NCI-H2081 treated with DMSO at 0.1 percent for 48 hours (cell line): Measurements from ENCODE around the gene ZBTB16.

ENCODE experiments used
- DNase-seq: peaks from one replicate; lab custom pipeline; 2025; lab: John Stamatoyannopoulos, UW

The ZBTB16 gene

DNA sequence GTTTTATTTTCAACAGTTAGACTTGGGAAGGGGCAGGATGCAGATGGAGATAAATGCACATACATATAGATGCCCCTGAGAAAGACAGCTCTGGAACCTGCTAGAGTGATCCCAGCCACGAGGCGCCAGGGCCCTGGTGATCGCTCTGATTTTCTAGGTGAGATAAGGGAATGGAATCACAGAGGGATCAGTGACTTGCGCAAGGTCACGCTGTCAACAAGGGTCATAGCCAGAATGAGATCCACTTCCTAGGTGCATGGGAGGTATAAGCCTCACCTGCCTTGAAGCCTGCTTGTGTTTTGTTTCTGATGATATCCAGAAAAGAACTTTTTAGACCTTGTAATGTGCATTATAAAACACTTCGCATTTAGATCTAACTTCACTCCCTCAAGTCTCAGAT, 47.5 kb downstream of the ZBTB16 start:
- DNase-seq = no peak

DNA sequence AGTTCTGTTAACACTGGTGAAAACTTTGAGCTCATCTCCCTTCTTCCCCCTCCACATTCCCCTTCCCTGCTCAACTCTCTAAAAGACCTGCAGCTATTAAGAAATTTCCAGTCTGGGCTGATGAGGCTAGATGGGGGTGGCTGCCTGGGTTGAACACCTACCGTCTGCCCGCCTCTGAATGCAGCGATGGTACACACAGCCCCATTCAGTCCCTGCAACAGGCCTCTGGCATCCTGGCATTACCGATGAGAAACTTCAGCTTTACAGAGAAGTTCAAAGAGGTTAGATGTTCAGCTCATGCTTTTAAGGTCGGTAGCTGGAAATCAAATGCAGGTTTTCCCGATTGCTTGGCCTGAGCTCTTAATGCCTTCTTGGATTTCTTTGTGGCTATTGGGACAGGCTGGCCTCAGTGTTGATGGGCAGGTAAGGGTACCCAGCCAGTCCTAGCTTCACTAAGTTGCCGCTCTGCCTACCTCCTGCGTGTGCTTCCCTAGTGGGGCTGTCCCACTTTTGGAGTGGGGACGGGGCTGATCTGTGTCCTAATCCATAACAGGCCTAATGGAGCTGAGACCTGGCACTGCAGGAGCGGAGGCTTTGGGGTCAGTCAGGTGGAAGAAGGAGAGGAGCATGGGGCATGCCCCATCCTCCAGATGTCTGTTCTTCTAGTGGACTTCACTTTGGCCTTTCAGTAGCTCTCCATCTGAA, 49.1 kb downstream of the ZBTB16 start:
- no peak for DNase-seq

DNA sequence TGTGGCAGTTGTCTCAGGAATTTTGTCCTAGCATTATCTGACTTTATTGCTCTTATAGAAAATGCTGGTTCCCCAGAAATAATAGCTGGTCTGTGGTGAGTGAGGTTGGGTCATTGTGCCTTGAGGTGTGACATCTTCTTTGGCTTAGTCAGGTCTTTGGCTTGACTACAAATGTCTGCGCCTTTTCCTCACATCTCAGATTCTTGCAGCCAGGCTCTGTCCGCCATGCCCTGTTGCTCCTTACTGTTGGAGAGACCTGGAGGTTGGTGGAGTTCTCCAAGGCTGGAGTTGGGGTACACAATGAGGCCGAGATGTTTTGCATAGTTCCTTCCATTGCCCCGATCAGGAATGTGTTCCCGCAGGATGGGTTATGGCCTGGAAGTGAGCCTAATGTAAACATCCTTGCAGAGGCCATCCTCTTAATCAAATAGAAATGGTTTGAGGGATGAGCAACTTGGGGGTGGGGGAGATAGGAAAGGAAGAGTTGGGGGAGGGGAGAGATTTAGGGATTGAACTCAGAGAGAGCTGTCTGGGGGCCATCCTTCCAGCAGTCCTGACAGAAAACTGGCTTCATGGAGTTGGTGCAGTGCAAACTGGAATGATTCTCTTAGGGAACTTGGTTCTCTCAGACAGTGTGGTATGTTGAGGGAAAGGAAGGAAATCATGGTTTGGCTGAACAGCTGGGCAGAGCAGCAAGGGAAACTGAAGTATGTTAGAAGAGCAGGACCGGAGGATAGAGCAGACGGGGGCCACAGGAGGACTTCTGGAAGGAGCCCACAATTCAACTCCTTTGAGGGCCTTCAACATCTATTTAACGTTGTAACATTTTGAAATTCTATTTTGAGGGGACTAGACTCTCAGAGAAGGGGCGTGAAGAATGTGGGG, 49.9 kb downstream of the ZBTB16 start:
- no peak for DNase-seq

DNA sequence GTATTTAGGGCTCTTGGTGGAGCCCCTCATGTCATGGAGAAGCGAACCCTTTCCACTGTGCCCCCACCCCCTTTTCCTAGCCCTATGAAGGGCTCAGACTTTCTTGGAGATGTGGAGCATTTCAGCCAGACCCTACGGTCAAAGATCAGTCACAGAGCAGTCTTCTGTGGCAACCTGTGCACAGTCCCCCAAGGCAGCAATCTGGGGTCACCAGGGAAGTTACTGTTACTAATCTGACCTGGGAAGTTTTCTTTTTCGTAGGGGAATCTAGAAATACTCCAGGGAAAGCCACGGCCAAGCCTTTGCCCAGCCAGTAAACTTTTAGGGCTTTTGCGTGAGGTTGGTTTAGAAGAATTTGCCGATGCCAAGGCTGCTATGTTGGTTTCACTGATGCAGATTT, 50.6 kb downstream of the ZBTB16 start:
- no peak for DNase-seq

DNA sequence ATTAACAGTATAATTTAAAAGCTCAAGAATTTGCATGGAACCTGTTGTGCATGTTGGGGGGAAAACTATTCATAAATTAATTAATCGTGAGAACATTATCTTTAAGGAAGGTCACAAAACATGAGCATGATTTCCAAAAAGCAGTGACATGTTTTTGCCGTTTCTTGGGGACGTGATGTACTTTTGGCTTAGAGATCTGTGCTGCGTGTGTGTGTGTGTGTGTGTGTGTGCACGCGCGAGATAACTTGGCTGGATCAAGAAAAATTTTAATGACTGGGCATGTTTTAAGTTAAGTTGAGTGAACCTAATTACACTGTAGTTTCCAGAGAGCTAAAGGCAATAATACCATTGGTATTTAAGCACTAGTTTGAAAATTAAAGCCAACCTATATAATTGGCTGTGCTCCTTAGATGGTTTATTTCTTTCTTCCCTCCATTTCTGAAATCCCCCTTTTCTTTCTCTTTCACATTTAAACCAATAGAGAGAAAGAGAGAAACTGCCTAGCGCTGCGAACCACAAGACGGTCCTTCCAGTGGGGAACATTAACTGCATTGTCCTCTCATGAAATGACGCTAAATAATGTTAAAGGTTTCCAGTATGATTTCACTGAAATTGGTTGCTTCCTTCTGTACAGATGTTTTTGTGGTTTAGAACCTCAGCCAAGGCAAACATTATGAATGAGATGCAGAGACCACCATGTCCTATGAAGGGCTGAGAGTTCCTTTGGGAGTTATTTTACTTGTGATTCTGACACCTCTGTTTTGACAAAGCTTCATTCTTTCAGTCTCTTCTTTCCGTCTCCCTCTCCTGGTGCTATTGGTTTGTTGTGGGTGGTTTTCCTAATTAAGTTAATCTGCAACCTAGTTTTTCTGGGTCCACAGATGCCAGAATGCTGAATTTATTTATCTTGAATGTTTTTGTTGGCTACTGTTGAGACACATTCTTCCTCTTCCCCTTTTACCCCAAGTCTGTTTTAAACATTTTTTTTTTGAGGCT, 51.7 kb downstream of the ZBTB16 start:
- no peak for DNase-seq

DNA sequence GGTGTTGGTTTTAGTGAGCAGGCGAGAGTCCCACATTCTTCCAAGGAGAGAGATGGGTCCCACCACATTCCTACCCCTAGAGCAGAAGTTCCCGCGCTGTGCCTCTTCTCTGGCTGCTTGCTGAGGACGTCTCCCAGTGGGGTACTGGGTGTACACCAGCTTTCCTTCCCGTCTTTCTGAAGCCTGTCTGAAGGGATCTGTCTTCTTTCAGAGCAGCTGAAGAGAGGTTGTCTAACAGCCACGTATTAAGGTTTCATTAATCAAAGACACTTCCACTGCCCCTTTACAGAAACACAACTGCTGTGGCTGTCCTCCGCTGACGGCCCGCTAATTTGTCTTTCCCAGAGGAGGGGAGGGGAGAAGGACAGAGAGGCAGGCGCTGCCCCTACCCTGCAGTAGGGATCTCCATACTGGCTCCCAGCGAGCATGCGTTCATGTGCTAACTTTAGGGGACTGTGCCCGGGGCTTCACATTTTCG, 56.0 kb downstream of the ZBTB16 start:
- DNase-seq = no peak

DNA sequence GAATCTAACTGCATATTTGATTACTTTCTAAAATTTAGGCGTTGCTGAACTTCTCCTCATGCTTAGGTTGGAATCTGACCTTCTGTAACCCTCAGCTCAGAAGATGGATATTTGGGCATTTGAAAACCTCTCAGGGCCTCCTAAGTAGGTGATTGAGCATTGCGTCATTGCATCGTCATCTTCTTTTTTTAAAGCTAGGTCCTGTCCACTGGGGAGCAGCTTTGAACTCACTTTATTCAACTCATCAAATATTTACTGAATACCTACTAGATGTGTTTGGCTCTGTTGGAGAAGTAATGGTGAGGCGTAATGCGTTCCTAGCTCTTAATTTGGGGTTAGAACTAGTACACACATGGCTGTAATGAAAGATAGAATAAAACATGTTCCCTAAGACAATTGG, 56.8 kb downstream of the ZBTB16 start:
- no peak for DNase-seq

DNA sequence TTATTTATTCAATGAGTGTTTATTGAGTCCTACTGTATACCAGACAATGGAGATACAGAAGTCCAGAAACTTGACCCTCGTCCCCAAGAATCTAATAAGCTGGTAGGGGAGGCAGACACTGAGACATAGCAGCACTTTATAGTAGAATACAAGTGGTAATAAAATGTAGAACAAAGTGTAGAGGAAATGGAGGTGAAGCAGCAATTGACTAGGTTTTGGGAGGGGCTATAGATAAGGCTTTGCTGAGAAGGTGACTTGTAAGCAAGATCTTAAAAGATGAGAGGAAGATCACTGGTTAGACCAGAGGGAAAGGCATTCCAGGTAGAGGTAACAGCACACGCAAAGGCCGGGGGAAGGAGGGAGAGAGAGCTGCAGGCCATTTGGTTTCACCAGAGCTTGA, 57.3 kb downstream of the ZBTB16 start:
- DNase-seq = no peak

DNA sequence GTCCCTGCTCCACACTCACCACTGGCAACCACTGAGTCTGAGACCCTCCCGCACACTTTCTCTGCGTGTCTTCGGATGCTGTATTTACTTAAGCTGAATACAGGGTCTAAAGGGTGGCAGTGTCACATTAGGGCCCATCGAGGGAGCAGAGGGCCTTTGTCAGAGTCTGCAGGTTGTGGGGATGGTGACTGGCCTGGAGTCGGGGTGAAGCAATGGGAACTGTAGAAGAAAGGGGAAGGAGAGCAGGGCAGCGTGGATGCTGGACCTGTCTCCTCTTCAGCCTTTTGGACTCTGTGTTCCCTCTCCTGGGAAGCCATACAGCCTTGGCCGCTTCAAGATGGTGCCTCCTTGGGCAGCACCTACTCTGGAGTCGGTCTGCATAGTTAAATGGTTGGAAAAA, 61.1 kb downstream of the ZBTB16 start:
- DNase-seq = no peak

DNA sequence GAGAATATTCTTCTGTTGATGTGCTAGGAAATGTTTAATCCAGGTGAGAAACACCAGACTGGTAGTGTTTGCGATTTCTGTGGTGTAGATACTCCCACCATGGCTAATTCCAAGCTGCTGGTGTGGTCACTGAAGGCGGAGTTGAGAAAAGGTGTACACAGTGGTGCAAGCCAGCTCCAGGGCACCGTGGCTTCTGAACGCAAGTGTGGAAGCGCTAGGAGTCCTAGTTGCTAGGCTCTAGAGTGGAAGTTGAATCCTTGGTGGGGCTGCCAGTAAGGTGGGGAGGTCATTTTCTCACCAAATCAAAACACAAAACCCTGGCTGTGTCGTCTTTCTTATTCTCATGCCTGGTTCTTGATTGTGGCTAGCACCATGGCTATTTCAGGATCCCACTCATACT, 61.6 kb downstream of the ZBTB16 start:
- DNase-seq = no peak

DNA sequence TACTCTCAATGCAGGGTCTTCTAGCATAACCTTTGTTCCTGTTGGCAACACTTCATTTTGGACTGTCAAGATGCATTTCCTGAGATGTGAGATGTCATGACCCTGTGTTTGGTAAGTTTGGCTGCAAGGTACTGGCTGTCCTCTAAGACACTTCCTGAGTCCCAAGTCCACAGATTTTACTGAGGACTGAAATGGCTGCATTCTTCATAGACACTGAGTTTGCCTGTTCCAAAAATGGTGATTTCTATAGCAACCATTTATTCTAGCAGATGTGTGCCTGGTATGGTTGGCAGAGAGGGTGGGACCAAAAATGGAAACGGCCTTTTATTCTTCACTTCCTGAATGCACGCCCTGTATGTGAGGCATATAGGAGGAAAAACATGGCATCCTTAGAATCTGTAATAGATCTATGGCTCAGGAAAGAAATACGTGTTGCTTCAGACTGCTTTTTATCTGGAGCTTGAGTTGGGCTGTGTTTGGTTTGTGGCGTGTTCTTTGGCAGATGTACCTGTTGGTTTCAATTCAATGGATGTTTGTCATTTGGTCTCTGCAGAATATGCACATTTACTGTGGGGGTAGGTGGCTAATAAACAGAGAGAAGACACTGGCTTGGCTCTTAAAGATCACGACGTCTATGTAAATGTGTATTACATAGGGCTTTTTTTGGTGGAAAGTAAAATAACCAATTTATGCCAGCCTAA, 62.4 kb downstream of the ZBTB16 start:
- DNase-seq = no peak

DNA sequence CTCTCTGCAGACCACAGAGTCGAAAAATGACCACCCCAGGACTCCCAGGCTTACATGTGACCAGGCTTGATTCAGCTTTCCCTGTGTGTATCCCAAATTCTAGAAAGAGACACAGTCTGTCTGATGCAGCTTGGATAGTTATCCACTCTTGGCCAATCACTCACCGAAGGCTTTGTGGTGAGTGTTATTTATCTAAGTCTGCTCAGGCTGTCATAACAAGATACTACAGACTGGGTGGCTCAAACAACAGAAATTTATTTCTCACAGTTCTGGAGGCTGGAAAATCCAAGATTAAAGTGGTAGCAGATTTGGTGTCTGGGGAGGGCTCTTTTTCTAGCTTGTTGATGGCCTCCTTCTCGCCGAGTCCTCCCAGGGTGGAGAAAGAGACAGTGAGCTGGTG, 63.2 kb downstream of the ZBTB16 start:
- no peak for DNase-seq

DNA sequence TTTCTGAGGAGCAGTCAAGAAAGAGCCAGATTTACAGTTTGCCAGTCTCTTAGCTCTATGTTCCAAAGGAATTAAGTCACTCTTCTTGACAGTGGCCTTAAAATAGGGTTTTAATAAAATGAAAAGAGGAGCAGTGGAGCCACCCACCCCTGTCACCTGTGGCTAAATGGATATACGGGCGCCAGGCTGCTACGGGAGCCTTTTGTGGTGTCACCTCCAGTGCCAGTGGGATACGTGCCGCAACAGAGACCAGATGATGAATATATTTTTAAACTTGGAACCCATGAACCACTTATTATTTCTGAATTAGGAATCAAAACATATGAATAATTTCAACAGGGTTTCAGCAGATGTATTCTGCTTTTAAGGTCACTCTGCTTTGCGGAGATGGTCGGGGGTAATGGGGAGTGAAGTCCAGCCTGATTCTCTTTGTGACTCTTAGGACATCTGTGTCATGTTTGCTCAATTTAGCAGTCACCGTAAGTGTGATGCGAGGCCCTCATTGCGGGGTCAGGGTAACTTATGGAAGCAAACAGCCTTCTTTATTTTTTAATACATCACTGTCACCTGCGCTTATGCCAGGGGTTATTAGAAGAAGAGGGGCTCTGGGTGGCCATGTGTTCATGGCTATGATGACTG, 64.3 kb downstream of the ZBTB16 start:
- DNase-seq = no peak

DNA sequence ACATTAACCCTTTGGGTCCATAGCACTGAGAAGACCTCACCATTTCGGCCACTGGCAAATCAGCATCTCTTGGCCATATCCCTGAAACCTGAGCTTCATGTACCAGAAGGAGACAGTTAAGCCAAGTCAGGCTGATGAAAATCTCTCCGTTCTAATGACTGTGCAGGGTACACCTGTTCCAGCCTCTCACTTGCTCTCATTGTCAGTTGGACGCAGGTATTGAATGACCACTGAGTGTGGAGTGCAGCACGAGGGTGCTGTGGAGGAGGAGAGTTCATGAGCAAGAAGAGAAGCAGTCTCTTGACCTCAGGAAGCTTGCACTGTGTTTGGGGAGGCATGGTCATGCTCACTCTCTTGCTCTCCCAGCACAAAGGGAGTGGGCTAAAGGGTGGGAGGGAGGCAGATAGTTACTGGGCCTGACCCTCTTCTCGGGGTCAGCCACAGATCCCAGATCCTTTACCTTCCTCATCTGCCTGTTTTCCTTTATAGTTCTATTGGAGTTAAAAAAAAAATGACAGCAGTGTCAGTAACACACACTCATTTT, 65.2 kb downstream of the ZBTB16 start:
- no peak for DNase-seq

DNA sequence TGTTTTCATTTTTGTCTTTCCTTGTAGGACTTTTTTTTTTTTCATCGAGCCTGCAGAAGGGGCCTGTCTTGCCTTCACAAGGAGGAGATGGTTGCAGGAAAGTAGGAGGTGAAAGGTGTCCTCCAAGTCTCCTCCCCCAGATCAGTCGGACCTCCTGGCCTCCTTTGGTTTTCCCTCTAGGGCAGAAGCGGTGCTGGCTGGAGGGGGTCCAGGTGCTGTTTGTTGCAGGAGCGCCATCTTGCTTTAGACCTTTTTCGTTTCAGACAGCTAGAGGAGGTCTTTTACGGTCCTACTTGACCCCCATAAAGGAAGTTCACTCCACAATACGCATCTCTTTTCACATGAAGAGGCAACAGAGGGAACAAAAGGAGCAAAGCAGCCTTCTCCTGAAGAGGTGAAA, 66.0 kb downstream of the ZBTB16 start:
- no peak for DNase-seq

DNA sequence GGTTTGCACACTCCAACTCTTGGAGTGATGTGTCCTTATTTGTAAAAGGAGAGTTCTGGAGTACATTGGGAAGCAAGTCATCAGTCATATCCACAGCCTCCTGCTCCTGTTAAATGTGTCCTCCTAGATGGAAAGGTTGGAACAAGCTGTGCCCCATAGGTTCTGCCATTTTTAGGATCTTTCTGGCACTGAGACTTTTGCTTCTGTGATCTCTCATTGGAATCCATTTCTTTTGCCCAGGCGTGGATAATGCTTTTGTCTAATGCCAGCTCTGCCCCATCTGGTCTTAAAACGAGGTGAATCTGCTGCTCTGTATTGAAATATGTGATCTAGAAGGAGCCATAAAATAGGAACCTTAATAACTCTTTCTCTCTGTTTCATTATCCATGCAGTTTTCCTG, 66.4 kb downstream of the ZBTB16 start:
- DNase-seq = no peak

DNA sequence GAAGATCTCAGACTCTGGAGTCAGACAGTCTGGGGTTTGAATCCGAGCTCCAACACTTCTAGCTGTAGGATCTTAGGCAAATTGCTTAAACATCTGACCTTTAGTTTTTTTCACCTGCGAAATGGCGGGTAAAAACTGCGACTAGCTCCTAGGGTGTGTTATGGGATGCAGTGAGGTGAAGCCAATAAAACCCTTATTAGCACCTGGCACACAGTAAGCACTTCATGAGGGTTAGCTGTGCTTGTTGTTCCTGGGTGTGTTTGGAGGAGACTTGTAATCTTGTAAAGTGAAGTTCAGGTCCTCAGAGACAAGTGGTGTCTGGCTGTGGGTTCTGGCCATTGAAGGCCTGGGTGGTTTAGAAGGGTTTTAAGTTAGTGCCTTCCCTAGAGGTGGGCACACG, 68.9 kb downstream of the ZBTB16 start:
- DNase-seq = no peak

DNA sequence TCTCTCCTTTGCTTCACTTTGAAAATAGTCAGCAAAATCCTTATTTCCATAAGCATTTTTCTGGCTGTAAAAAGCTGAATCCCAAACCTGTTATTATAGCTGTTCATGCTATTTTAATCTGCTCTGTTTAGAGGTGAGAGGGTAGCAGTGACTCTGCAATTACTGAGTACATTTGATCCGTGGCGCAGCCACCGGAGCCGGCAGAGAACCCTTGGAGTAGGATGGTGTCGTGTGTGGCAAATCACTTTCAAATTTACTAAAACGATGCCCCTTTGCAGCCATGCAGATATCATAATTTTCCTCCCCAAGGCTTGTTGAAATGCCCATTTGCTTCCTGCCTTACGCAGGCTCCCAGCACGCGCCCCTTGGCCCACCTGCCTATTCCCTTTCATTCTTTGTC, 69.6 kb downstream of the ZBTB16 start:
- no peak for DNase-seq

DNA sequence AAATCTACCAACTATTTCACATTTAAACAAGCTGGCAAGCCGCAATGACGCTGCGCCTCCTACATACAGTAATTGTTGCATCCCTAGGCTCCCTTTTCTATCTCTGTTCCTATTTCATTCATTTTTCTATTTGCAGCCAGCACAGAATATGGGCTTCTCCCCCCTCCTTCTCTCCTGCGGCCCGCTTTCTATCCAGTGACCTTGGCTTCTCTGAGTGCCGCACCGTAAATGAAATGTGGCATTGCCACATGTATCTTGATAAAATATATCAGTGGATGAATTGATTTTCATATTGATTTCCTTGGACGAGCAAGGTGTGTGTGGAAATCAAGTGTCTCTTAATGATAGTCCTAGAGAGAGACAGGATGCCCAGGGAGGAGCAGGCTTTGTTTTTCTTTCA, 70.2 kb downstream of the ZBTB16 start:
- DNase-seq = no peak

DNA sequence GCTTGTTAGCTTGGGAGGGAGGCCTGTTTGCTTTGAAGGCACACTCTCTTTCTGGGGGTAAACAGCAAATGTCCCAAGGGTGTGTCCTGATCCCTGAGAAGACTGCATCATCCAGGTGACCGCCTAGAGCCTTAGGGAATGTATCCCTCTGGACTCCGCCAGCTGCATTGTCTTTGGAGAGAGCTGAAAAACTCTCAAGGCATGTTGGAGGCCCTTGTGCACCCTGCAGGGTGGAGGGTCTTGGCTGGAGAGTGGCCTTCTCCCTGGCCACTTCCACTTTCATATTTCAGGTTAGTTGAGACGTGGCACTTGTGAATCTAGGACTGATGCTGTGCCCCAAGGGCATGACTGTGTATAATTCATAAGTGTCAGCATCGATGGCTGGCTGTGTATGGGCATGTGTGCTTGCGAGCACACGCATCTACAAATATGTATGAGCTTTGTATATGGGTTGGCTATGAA, 70.6 kb downstream of the ZBTB16 start:
- DNase-seq = no peak
